Right forelimb (tissue), 1 donor: ENCODE measurements around the gene PIP4K2A.
A peak's percentile ranks its signal among the peaks of the same experiment; 100 is the strongest.
"Not testable (repeated sequence)": the region's sequence is repeated elsewhere in the genome, so short reads cannot be mapped to it uniquely, and the experiment has no call there.

Experiments
- DNase-seq: peaks from one replicate; pipeline ENCODE4 v3.0.0-alpha.2; 2018

PIP4K2A gene

GRCh38 chr10:22714479-22715289 lies at the start of gene PIP4K2A:
Gene PIP4K2A (minus strand): TSS chr10:22714578. CDS start chr10:22714326, 252 bp downstream.
- peak; percentile 86 for DNase-seq

DNA sequence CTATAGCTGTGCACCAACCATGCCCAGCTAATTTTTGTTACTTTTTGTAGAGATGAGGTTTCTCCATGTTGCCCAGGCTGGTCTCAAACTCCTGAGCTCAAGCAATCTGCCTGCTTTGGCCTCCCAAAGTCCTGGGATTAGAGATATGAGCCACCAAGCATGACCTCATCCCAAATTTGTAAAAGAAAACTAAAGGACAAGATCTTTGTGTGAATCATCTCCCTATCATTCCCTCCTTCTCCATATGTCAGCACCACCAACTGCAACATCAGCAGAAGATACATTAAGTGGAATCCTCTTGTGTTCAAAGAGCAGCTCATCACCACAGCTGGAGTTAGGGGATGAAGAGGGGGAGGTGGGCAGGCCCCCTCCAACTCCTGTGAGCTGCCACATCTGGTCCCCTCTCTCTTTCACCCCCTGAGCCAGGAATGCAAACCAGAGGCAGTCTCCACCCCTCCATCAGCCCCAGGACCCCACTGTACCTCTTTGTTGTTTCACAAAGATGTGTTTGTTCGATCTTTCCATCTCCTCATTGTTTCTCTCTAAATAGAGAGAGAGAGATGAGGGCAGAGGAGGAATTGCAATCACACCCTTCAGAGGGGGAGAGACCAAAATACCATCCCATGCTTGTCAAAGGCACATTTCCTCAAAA lies 47.3 kb upstream of the PIP4K2A start:
- no peak for DNase-seq

DNA sequence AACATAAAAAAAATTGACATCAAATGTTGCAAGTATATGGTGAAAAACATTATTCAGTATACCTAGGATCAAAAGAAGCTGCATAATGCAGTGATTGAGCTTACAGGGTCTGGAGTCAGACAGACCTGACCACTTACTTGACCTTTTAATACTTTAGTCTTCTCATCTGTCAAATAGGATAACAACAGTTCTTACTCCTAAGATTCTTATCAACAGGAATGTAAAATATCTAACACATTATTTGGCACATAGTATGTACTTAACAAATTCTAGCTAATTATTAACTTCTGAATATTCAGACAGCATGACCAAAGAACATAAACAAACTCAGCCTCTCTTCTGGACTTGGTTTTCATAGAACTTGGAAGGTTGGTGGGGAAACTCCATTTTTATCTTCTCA lies 45.6 kb upstream of the PIP4K2A start:
- DNase-seq: no peak

DNA sequence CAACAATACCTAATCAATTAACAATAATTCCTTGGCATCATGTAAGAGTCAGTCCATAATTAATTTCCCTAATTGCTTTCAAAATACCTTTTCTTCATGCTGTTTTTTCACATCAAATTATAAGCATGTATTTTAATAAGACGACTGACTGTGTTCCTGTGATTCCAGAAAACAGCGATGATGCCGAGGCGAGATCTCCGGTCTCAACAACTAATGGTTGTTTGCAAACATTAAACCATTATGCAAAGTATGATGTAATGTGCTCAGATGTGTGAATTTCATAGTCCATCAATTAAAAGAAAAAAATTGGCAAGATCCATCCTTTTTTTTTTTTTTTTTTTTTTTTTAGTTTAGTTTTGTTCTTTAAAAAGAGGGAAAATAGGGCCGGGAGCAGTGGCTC lies 44.5 kb upstream of the PIP4K2A start:
- no peak for DNase-seq

- no peak for DNase-seq
Observed at GRCh38 chr10:22754296-22754695, 39.9 kb upstream of the PIP4K2A start.

DNA sequence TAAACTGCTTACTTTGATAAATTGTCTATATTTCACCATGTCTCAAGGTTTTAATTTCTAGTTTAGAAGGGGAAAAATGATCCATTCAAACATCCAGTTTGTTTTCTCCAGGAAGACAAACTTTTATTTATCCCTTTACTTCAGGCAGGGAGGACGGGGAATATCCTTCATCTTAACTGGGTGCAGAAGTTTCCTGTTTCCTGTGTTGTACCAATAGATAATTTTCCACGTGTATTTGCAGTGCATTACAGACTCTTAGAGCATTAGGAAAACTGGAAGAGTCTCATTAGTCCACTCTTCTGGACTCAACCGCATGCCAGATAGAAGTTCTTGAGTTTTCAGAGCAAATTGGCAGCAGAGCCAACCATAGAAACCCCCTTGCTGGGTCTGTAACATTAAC lies 39.4 kb upstream of the PIP4K2A start:
- no peak for DNase-seq

DNA sequence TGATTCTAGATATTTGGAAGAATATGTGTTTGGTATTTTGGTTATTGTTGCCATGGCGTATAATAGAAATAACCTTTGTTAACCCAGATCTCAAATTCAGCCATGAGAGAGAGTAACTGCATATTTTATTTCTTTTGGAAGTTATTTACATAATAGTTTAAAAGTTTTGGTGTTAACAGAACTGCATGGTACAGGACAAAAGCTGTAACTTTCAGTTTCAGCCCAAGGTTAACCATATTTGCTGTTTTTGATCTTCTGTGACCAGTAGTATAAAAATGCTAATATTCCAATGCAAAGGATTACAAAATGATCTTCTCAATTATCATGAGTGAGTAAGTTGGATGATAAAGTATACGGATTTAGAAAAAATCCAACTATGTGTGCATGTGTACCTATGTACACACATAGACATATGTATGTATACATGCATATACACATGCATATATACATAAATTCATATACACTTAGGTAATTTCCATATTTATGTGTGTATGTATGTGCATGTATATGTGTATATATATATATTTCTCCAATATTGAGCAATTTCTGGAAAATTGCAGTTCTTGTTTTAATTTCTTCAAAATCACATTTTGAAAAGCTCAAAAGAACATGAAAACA lies 38.0 kb upstream of the PIP4K2A start:
- no peak for DNase-seq

- no peak for DNase-seq
Observed at GRCh38 chr10:22750131-22750530, 35.8 kb upstream of the PIP4K2A start.

DNA sequence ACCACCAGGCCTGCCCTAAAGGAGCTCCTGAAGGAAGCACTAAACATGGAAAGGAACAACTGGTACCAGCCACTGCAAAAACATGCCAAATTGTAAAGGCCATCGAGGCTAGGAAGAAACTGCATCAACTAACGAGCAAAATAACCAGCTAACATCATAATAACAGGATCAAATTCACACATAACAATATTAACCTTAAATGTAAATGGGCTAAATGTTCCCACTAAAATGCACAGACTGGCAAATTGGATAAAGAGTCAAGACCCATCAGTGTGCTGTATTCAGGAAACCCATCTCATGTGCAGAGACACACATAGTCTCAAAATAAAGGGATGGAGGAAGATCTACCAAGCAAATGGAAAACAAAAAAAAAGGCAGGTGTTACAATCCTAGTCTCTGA lies 30.5 kb upstream of the PIP4K2A start:
- not testable (repeated sequence) for DNase-seq

DNA sequence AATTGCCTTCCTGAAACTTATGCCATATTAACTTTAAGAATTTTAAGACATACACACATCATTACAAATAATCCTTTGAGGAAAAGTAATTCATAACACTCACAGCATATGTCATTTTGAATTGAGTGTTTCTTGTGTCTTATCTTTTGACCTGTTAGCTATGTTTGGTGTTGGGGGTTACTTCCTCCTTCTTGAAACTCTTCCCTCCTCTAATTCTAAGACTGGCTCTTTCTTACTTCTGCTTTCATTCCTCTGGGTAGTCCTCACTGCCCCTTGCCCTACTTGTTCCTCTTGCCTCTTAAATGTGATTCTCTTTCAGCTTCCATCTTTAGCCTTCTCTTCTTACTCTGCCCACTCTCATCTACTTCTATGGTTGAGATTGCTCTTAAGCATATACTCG lies 28.3 kb upstream of the PIP4K2A start:
- no peak for DNase-seq

DNA sequence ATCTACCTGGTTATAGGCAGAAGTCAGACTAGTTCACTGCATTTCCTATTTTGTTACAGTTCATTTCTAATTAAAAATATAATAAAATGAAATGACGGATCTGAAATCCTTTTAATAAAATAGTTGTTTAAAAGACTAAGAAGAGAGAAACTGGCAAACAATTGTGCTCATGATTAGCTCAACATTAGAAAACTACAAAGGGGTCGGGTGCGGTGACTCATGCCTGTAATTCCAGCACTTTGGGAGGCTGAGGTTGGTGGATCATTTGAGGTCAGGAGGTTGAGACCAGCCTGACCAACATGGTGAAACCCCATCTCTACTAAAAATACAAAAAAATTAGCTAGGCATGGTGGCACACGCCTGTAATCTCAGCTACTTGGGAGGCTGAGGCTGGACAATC lies 27.3 kb upstream of the PIP4K2A start:
- not testable (repeated sequence) for DNase-seq

DNA sequence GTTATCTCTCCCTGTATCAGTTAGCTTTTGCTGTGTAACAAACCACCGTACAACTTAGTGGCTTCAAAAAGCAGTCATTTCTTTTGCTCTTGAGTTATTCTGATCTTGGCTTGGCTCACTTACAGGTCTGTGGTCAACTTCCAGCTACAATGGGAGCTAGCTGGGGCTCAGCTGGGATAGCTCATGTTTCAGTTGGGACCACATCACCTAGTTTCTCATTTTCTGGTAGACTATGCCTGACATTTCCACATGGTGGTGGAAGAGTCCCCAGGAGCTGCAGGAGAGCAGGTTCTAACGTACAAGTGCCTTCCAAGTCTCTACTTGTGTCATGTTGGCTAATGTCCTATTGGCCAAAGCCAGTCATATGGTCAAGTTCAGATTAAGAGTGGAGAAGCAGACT lies 25.8 kb upstream of the PIP4K2A start:
- no peak for DNase-seq

DNA sequence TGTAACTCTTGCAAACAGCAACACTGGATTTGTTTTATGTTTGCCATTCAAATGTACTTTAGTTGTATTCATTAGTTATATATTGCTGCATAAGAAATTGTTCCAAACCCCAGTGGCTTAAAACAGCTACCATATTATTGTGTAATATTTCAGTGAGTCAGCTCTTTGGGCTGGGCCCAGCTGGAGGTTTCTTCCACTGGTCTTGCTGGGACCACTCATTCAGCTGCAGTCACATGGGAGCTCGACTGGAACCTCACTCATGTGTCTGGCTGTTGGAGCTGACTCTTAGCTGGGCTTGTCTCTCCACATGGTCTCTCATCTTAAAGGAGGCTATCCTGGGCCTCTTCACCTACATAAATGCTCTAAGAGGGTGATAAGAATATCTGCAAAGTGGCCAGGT lies 23.2 kb upstream of the PIP4K2A start:
- no peak for DNase-seq

GRCh38 chr10:22736134-22736533 lies 21.8 kb upstream of the PIP4K2A start:
- DNase-seq: no peak

DNA sequence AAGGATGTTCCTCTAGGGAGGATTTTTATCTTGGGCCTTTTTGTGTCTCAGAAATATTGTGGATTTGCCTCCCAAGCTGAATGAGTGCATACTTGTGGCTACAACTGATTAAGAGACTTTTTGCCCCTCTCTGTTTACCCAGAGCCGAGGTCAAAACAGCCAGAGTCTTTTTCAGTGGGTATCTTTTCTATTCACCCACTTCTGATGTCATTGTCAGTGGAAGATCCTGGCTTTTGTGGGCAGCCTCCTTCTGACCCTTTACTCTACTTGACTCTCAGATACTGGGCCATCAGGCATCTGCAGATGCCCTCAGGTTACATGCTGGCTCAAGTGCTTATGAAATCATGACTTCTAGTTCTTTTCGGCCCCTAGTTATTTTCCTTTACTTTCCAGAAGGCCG lies 19.6 kb upstream of the PIP4K2A start:
- no peak for DNase-seq

DNA sequence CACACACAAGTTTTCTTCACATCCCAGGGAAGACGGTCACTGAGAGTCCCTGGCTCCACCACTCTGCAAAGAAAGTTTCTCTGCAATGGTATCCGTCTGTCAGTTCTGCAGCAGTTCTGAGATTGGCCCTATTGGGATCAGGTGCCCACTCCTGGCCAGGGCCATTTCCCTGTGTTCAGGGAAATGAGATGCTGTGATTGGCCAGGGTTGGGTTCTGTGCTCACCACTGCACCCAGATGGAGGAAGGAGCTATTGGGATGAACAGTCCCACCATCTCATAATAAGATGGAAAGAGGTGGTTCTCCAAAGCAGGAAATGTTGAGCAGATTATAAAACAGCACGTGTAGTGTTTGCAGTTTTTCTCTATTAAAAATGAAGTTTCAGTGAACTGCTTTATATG lies 13.3 kb upstream of the PIP4K2A start:
- DNase-seq: no peak

- DNase-seq: no peak
Observed at GRCh38 chr10:22727112-22727511, 12.7 kb upstream of the PIP4K2A start.

DNA sequence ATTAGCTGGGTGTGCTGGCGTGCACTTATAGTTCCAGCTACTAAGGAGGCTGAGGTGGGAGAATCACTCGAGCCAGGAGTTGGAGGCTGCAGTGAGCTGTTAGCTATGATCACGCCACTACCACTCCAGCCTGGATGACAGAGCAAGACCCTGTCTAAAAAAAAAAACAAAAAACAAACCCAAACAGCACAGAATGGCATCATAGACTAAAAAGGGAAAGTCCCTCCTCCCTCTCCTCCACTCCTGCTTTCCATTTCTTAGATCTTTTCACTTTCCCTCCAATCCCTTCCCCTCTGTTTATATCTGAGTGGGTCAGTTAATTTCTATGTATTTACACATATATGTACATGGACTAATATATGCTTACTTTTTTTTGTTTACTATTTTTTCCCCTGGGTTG lies 10.4 kb upstream of the PIP4K2A start:
- no peak for DNase-seq

DNA sequence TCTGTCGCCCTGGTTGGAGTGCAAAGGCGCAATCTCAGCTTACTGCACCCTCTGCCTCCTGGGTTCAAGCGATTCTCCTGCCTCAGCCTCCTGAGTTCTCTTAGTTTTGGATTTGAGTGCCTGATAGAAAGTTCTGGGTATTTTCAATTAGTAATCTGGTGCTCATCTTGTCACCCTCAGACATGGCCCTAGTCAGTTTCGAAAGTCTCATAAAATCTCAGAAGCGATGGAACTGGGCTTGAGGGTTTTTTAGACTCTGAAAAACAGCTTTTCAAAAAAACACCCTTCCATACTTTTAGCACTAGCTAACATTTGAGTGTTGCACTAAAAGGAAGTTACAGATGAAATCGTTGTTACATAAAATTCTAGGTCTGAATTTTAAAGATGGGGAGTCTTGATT lies 9.4 kb upstream of the PIP4K2A start:
- no peak for DNase-seq

GRCh38 chr10:22723343-22723779 lies 9.0 kb upstream of the PIP4K2A start:
- DNase-seq: no peak

GRCh38 chr10:22722626-22723169 lies 8.3 kb upstream of the PIP4K2A start:
- no peak for DNase-seq

DNA sequence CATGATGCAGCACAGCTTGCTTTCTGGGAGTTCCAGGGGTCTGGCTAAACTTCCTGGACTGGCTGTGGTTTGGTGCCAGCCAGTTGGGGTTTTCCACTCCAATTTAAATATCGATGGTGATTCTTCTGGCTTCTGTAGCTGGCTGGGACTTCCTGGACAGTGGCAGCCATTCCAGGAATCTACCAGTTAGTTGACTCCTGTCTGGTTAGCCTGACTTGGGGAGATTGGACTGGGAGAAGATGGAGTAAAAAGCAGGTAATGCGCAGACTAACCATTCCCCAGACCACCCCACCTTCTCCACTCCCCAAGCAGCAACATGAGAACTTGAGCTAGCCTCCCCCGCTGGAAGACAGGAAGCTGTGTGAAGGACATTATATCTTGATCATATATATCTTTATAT lies 6.3 kb upstream of the PIP4K2A start:
- DNase-seq: no peak

GRCh38 chr10:22719406-22720042 lies 5.1 kb upstream of the PIP4K2A start:
- no peak for DNase-seq
